WTC11 (cell line): ENCODE results near the gene LRRFIP1. TPM values are rescaled to one million over a fixed set of nuclear protein-coding genes. Genes with fewer than 3 reads are reported as not detected.

ENCODE experiments used
- ATAC-seq: fragments of 200-7000 bp; cut with Tn5 transposase; 2 replicates; pipeline ENCODE4 v1.10.0; 2021; ENCODE audit warnings: mild to moderate bottlenecking, moderate library complexity
- CTCF ChIA-PET: fragments of 300-600 bp; sonication (Branson Sonifier 250); formaldehyde crosslinking; loops from one replicate; lab custom pipeline; 2021; ENCODE audit warnings: antibody characterized with exemption; lab: Charles Lee
- POLR2A ChIA-PET: fragments of 350-600 bp; sonication (Branson Sonifier 250); formaldehyde crosslinking; loops from one replicate; lab custom pipeline; 2021; ENCODE audit warnings: antibody characterized with exemption; lab: Charles Lee
- DNase-seq: peaks from one replicate; pipeline ENCODE4 v3.0.0; 2021; ENCODE audit warnings: low spot score
- H3K27ac Mint-ChIP-seq: 2 replicates; pipeline ENCODE4 v1.8.0; 2021; ENCODE audit warnings: mixed read lengths
- H3K27me3 Mint-ChIP-seq: 2 replicates; pipeline ENCODE4 v1.8.0; 2021; ENCODE audit warnings: low read depth, mild to moderate bottlenecking, moderate library complexity, mixed read lengths
- H3K36me3 Mint-ChIP-seq: 2 replicates; pipeline ENCODE4 v1.8.0; 2021; ENCODE audit warnings: mixed read lengths
- H3K4me1 Mint-ChIP-seq: 2 replicates; pipeline ENCODE4 v1.8.0; 2022; ENCODE audit warnings: mixed read lengths
- H3K4me3 Mint-ChIP-seq: 2 replicates; pipeline ENCODE4 v1.8.0; 2021; ENCODE audit warnings: mild to moderate bottlenecking, moderate library complexity, mixed read lengths
- H3K9me3 Mint-ChIP-seq: 2 replicates; pipeline ENCODE4 v1.8.0; 2021; ENCODE audit warnings: mixed read lengths
- ARID4B ChIP-seq: sonication (generic); formaldehyde crosslinking; IDR thresholded peaks from 2 replicates; pipeline ENCODE4 v1.8.0; 2023; ENCODE audit warnings: missing genetic modification reagents, mild to moderate bottlenecking, borderline replicate concordance
- CREM ChIP-seq: sonication (generic); formaldehyde crosslinking; IDR thresholded peaks from 2 replicates; pipeline ENCODE4 v1.8.1; 2022; ENCODE audit warnings: mild to moderate bottlenecking, missing genetic modification reagents, moderate library complexity
- IRF1 ChIP-seq: sonication (generic); formaldehyde crosslinking; IDR thresholded peaks from 2 replicates; pipeline ENCODE4 v1.8.0; 2023; ENCODE audit warnings: missing genetic modification reagents
- RELA ChIP-seq: sonication (generic); formaldehyde crosslinking; IDR thresholded peaks from 2 replicates; pipeline ENCODE4 v1.8.1; 2022; ENCODE audit warnings: missing genetic modification reagents, mild to moderate bottlenecking, borderline replicate concordance
- ZNF219 ChIP-seq: sonication (generic); formaldehyde crosslinking; IDR thresholded peaks from 2 replicates; pipeline ENCODE4 v1.8.0; 2023; ENCODE audit warnings: missing genetic modification reagents, mild to moderate bottlenecking, borderline replicate concordance
- ZNF425 ChIP-seq: fragments of 250-450 bp; sonication (Bioruptor Pico); conservative IDR thresholded peaks from 2 replicates; pipeline ENCODE4 v1.9.0; 2021; ENCODE audit warnings: mild to moderate bottlenecking
- ZNF532 ChIP-seq: fragments of 250-450 bp; sonication (Bioruptor Pico); IDR thresholded peaks from 2 replicates; pipeline ENCODE4 v1.9.0; 2021; ENCODE audit warnings: mild to moderate bottlenecking, borderline replicate concordance
- ZSCAN18 ChIP-seq: fragments of 250-450 bp; sonication (Bioruptor Pico); IDR thresholded peaks from 2 replicates; pipeline ENCODE4 v2.1.2; 2022; ENCODE audit warnings: mild to moderate bottlenecking, moderate library complexity
- total RNA-seq: library from RNA; stranded (reverse); gene quantifications from 3 replicates; pipeline ENCODE4 v1.2.3, GENCODE V29; 2021
- TF ChIP-seq, protein P1 (sequence below): sonication (generic); formaldehyde crosslinking; IDR thresholded peaks from 2 replicates; pipeline ENCODE4 v1.8.1; 2022; ENCODE audit warnings: mild to moderate bottlenecking, moderate library complexity, missing genetic modification reagents
- TF ChIP-seq, protein P2 (sequence below): sonication (generic); formaldehyde crosslinking; conservative IDR thresholded peaks from 2 replicates; pipeline ENCODE4 v1.8.1; 2022; ENCODE audit warnings: mild to moderate bottlenecking, missing genetic modification reagents

LRRFIP1 gene
- total RNA-seq, 1 experiment from 2014 or later: 88.4 TPM

DNA sequence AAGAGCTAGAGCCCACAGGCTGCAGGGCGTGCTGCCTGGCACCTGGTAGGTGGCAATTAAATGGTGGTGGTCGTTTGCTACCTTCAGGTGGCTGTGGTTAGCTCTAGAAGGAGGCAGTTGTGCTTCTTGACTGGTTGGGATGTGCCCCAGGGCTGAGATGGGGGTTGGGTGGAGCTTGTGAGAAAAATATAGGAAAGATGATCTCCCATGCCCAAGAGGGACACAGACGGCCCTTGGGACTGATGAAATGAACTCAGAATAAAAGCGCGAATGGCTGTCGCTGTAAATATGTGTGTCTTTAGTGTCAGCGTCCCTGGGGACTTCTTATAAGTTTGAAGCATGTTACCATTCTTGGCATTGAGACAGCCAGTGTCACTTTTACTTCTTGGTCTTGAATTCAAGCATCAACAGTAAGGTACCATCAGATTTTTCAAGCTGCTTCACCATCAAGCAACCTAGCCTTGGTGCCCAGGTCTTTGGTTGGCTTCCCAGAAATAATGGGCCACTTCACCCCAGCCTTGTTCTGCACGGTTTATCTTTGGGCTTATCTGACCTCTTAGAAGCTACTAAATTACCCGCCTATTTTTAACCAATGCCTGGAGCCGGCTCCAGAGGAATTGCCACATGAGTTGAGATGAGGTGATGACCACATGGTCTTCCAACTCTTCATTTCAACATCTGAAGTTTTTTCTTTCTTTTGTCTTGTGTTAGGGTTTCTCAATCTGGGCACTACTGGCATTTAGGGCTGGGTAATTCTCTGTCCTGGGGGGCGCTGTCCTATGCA lies 11.9 kb downstream of the LRRFIP1 start (continued):
- TF ChIP-seq ZSCAN18 (no peak), ZNF219 (CRISPR knock-in tag) (no peak), RELA (CRISPR knock-in tag) (no peak), CREM (no peak), ZNF425 (CRISPR knock-in tag) (no peak), IRF1 (CRISPR knock-in tag) (no peak)
- TF ChIP-seq, protein P1, sequence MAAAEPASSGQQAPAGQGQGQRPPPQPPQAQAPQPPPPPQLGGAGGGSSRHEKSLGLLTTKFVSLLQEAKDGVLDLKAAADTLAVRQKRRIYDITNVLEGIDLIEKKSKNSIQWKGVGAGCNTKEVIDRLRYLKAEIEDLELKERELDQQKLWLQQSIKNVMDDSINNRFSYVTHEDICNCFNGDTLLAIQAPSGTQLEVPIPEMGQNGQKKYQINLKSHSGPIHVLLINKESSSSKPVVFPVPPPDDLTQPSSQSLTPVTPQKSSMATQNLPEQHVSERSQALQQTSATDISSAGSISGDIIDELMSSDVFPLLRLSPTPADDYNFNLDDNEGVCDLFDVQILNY: no peak
- TF ChIP-seq, protein P2, sequence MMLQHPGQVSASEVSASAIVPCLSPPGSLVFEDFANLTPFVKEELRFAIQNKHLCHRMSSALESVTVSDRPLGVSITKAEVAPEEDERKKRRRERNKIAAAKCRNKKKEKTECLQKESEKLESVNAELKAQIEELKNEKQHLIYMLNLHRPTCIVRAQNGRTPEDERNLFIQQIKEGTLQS (CRISPR knock-in tag): no peak

DNA sequence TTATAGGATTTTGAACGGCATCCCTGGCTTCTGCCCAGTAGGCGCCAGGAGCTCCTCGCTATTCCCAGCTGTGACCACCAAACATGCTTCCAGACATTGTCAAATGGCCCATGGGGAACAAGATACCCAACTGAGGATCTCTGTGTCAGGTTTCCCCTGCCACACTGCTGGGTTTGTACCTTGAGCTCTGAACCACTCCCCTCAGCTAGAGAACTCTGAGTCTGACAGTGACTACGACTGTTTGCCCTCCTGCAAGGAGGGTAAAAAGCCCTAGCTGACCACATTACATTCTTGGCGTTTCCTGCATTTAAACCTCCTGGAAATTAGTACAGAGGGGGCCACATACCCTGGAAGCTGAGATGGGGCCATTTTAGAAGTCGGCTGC lies 12.4 kb downstream of the LRRFIP1 start:
- ATAC-seq: no peak
- no peak overlapping the region for H3K4me3 Mint-ChIP-seq
- no peak overlapping the region for H3K27ac Mint-ChIP-seq
- TF ChIP-seq ZNF532 (CRISPR knock-in tag) (no peak), ARID4B (CRISPR knock-in tag) (no peak)
- TF ChIP-seq, all 79 proteins: peak for 0
- DNase-seq: no peak
- H3K4me1 Mint-ChIP-seq: peaks cover 9% of the 10 kb centered on the region
- ChIA-PET CTCF (interaction anchor here (1.9 kb wide), 1 partner anchor 38 kb away, joined by 6 read pairs; no protein-coding TSS in a partner anchor), POLR2A (no interaction called here)
- H3K9me3 Mint-ChIP-seq: peaks cover 27% of the 10 kb centered on the region
- H3K36me3 Mint-ChIP-seq: peaks cover 45% of the 10 kb centered on the region
- H3K27me3 Mint-ChIP-seq: 0 out of 2 replicates have a peak, but pooled peaks cover 2% of the 10 kb centered on the region
